GM18858 (cell line): ENCODE data around the gene GJB1.
"Not testable (repeated sequence)": the region's sequence is repeated elsewhere in the genome, so short reads cannot be mapped to it uniquely, and the experiment has no call there.

ENCODE experiments used
- ATAC-seq: cut with Tn5 transposase; IDR thresholded peaks from one replicate; pipeline ENCODE4 v1.9.1; 2021; ENCODE audit not compliant: unreplicated experiment

GJB1 gene

GRCh38 chrX:71222929-71223328, at the start of gene GJB1:
Gene GJB1, plus strand, starts transcription at chrX:71223224. Its CDS starts 484 bp downstream, at chrX:71223708.
- ATAC-seq: no peak

- no peak for ATAC-seq
Measured at GRCh38 chrX:71173440-71173839, 49.6 kb upstream of the GJB1 start.

- ATAC-seq: no peak
Measured at GRCh38 chrX:71174795-71175194, 48.2 kb upstream of the GJB1 start.

- ATAC-seq: no peak
Measured at GRCh38 chrX:71175531-71175930, 47.5 kb upstream of the GJB1 start.

- ATAC-seq: no peak
Measured at GRCh38 chrX:71177327-71177726, 45.7 kb upstream of the GJB1 start.

- no peak for ATAC-seq
Measured at GRCh38 chrX:71178908-71179307, 44.1 kb upstream of the GJB1 start.

GRCh38 chrX:71180579-71181265, 42.3 kb upstream of the GJB1 start:
- not testable (repeated sequence) for ATAC-seq

GRCh38 chrX:71181558-71181909, 41.5 kb upstream of the GJB1 start:
- peak; percentile 17 for ATAC-seq

GRCh38 chrX:71181910-71182799, 40.9 kb upstream of the GJB1 start:
- ATAC-seq: peak; percentile 85

GRCh38 chrX:71182871-71183270, 40.2 kb upstream of the GJB1 start:
- no peak for ATAC-seq

- ATAC-seq: no peak
Measured at GRCh38 chrX:71183341-71183740, 39.7 kb upstream of the GJB1 start.

- ATAC-seq: no peak
Measured at GRCh38 chrX:71184092-71184491, 38.9 kb upstream of the GJB1 start.

- no peak for ATAC-seq
Measured at GRCh38 chrX:71184803-71185495, 38.1 kb upstream of the GJB1 start.

GRCh38 chrX:71191248-71191647, 31.8 kb upstream of the GJB1 start:
- no peak for ATAC-seq

- ATAC-seq: peak; percentile 50
Measured at GRCh38 chrX:71195964-71196649, 26.9 kb upstream of the GJB1 start.

- ATAC-seq: peak; percentile 85
Measured at GRCh38 chrX:71198066-71198465, 25.0 kb upstream of the GJB1 start.

- no peak for ATAC-seq
Measured at GRCh38 chrX:71199252-71200008, 23.6 kb upstream of the GJB1 start.

- no peak for ATAC-seq
Measured at GRCh38 chrX:71210816-71211215, 12.2 kb upstream of the GJB1 start.

- no peak for ATAC-seq
Measured at GRCh38 chrX:71212536-71212935, 10.5 kb upstream of the GJB1 start.

- no peak for ATAC-seq
Measured at GRCh38 chrX:71214152-71214551, 8.9 kb upstream of the GJB1 start.
